Right forelimb (tissue), 1 donor: ENCODE measurements around the gene RPL22.
"Not testable (repeated sequence)": the region's sequence is repeated elsewhere in the genome, so short reads cannot be mapped to it uniquely, and the experiment has no call there.

Experiments used
- DNase-seq: peaks from one replicate; pipeline ENCODE4 v3.0.0-alpha.2; 2018

RPL22 gene

GRCh38 chr1:6233376-6233775 is 34.0 kb upstream of the RPL22 start:
- DNase-seq: no peak

- DNase-seq: no peak
Measured at GRCh38 chr1:6225651-6226050, 26.3 kb upstream of the RPL22 start.

GRCh38 chr1:6224718-6225117 is 25.3 kb upstream of the RPL22 start:
- DNase-seq: no peak

- DNase-seq: no peak
Measured at GRCh38 chr1:6223617-6224016, 24.2 kb upstream of the RPL22 start.

GRCh38 chr1:6222636-6223035 is 23.2 kb upstream of the RPL22 start:
- peak; percentile 76 for DNase-seq

GRCh38 chr1:6221210-6221784 is 21.9 kb upstream of the RPL22 start:
- no peak for DNase-seq

- no peak for DNase-seq
Measured at GRCh38 chr1:6220236-6220635, 20.8 kb upstream of the RPL22 start.

- DNase-seq: not testable (repeated sequence)
Measured at GRCh38 chr1:6219641-6220040, 20.2 kb upstream of the RPL22 start.

- no peak for DNase-seq
Measured at GRCh38 chr1:6218375-6219164, 19.2 kb upstream of the RPL22 start.

- DNase-seq: no peak
Measured at GRCh38 chr1:6212193-6212959, 13.0 kb upstream of the RPL22 start.

GRCh38 chr1:6211731-6212130 is 12.3 kb upstream of the RPL22 start:
- DNase-seq: no peak

- DNase-seq: no peak
Measured at GRCh38 chr1:6210591-6211355, 11.4 kb upstream of the RPL22 start.

- no peak for DNase-seq
Measured at GRCh38 chr1:6209661-6210580, 10.5 kb upstream of the RPL22 start.

GRCh38 chr1:6208723-6209660 is 9.6 kb upstream of the RPL22 start:
- DNase-seq: peak; percentile 73

- no peak for DNase-seq
Measured at GRCh38 chr1:6207921-6208320, 8.5 kb upstream of the RPL22 start.

- DNase-seq: no peak
Measured at GRCh38 chr1:6207075-6207885, 7.9 kb upstream of the RPL22 start.

- no peak for DNase-seq
Measured at GRCh38 chr1:6206520-6206855, 7.1 kb upstream of the RPL22 start.

GRCh38 chr1:6205849-6206519 is 6.6 kb upstream of the RPL22 start, which contains the start of gene RNF207:
RNF207 (plus strand) TSS chr1:6206119; CDS start chr1:6206536, 417 bp downstream.
- DNase-seq: peak; percentile 76

- no peak for DNase-seq
Measured at GRCh38 chr1:6202256-6202655, 2.9 kb upstream of the RPL22 start.
